IPS DF 6.9 (cell line): Measurements from ENCODE around the gene SHISA6.

Source experiments
- DNase-seq: peaks from one replicate; pipeline ENCODE4 v3.0.0-alpha.2; 2013; ENCODE audit warnings: low read depth, low spot score
- H3K27ac ChIP-seq: one replicate; pipeline ENCODE4 v1.5.1; 2013; ENCODE audit warnings: low read length, control low read depth
- H3K27me3 ChIP-seq: 2 replicates; pipeline ENCODE4 v1.6.1; 2013; ENCODE audit warnings: mild to moderate bottlenecking, low read length; ENCODE audit not compliant: control insufficient read depth, insufficient read depth
- H3K36me3 ChIP-seq: 2 replicates; pipeline ENCODE4 v1.6.1; 2013; ENCODE audit warnings: low read length; ENCODE audit not compliant: control insufficient read depth, insufficient read depth
- H3K4me1 ChIP-seq: 2 replicates; pipeline ENCODE4 v1.6.1; 2013; ENCODE audit warnings: low read length; ENCODE audit not compliant: control insufficient read depth, insufficient read depth
- H3K4me3 ChIP-seq: 2 replicates; pipeline ENCODE4 v1.5.1; 2013; ENCODE audit warnings: mild to moderate bottlenecking, low read length
- H3K9me3 ChIP-seq: 2 replicates; pipeline ENCODE4 v1.6.1; 2013; ENCODE audit warnings: low read length, inconsistent platforms; ENCODE audit not compliant: control insufficient read depth, insufficient read depth
- WGBS: extraction: QIAGEN DNeasy Blood & Tissue Kit; methylation state at CpG from one replicate; pipeline ENCODE4 v1.1.7; 2013; ENCODE audit warnings: mixed read lengths, missing lambda C conversion rate; ENCODE audit not compliant: insufficient read length, insufficient coverage; 5-methylcytosine and 5-hydroxymethylcytosine counted together

Gene SHISA6

DNA sequence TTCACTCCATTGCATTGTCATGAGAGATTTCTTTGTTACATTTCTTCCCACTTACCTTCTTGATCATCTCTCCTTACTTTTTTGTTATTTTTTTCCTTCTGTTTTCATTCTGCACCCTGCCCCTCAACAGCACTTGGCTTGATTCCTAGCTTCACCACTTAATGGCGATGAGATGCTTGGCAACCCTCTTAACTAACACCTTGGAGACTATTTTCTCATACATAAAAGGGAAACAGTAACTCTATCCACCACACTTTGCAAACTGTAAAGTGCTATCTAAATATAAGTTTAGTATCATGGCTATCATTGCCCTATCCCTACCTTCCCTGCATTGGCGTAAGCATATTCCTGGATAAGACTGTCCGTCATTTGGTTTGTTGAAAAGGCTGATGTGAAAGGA lies 177.3 kb downstream of the SHISA6 start:
- no peak for DNase-seq
- no peaks in the 10 kb centered on the region for H3K9me3 ChIP-seq
- H3K27me3 ChIP-seq: no peaks in the 10 kb centered on the region
- WGBS: no CpG with 5 or more reads among the region's 3 CpGs
- no peaks in the 10 kb centered on the region for H3K4me1 ChIP-seq
- no peak overlapping the region for H3K27ac ChIP-seq
- no peaks in the 10 kb centered on the region for H3K36me3 ChIP-seq
- H3K4me3 ChIP-seq: no peak overlapping the region

DNA sequence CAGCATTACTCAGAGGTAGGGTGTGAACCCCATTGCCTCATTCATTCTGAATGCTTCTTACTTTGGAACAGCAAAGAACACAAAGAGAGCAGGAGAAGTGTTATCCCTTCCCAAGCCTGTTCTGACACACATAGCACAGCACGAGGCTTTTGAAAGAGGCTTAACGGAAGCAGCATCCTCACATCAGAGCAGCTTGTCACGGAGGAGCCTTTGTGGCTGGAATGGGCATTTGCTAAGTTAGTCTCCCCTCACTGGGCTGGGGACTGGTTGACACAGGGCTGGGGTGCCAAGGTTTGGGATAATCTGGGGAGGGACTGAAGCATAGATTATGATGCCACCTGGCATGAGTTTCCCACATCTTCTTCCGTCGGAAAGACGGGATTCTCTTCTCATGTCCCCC lies 189.7 kb downstream of the SHISA6 start:
- no CpG with 5 or more reads among the region's 6 CpGs for WGBS
- Histone ChIP-seq H3K27me3 (no peaks in the 10 kb centered on the region), H3K9me3 (no peaks in the 10 kb centered on the region), H3K4me1 (no peaks in the 10 kb centered on the region), H3K36me3 (no peaks in the 10 kb centered on the region), H3K27ac (no peak overlapping the region), H3K4me3 (no peak overlapping the region)
- no peak for DNase-seq

DNA sequence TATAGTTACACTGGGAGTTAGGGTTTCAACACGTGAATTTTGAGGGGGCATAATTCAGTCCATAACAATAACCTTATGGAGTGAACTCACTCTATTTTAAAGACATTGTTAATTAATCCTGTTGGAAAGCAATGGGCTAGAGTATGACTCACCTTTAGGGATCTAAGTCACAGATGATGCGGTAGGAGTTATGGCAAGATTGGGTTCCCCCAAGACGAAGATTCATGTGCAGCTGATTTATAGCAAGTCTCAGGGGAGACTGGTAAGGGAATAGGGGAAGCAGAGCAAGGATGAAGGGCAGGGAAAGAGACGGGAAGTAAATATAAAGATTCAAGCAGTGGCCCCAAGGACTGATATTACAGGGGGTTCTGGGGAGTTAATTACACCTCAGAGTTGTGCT lies 197.7 kb downstream of the SHISA6 start:
- H3K4me1 ChIP-seq: no peaks in the 10 kb centered on the region
- no peak overlapping the region for H3K27ac ChIP-seq
- H3K27me3 ChIP-seq: no peaks in the 10 kb centered on the region
- no peak for DNase-seq
- no CpG with 5 or more reads among the region's 4 CpGs for WGBS
- H3K36me3 ChIP-seq: no peaks in the 10 kb centered on the region
- H3K9me3 ChIP-seq: no peaks in the 10 kb centered on the region
- no peak overlapping the region for H3K4me3 ChIP-seq

DNA sequence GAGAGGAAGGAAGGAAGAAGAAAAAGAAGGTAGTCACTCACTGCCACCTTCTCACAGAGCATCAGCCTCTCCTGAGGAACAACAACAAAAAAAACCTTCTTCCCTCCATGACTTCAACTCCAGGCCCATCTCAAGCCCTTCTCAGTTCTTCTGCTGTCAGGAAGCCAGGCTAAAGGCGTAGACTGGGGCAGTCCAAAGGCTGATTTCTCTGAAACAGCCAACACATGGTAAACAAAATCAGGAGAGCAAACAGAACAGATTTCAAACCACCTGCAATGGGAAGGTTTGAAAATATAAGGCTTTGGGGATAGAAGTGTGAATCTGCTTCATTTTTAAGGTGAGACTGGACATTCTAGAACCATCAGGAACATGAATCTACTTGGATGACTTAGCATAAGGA lies 200.0 kb downstream of the SHISA6 start:
- Histone ChIP-seq H3K27ac (no peak overlapping the region), H3K4me3 (no peak overlapping the region), H3K27me3 (no peaks in the 10 kb centered on the region), H3K36me3 (no peaks in the 10 kb centered on the region), H3K9me3 (no peaks in the 10 kb centered on the region), H3K4me1 (no peaks in the 10 kb centered on the region)
- DNase-seq: no peak
- no CpG with 5 or more reads among the region's 1 CpG for WGBS

DNA sequence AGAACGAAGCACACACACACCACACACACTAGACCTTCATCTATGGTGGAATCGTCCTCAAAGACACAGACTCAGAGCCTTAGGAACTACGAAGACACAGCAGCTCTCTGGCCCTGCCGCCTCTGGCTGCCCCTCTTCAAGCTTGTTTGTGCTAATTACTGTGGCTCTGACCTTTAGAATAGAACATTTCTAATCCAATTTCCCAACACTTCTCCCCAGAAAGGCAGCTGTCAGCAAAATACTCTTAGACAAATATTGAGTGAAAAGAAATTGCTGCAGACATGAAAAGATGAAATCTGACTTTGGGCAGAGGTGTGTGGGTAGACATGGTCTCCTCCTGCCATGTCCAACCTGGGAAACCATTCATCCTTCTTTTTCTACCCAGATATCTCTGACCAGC lies 205.3 kb downstream of the SHISA6 start:
- no CpG with 5 or more reads among the region's 4 CpGs for WGBS
- Histone ChIP-seq H3K9me3 (no peaks in the 10 kb centered on the region), H3K27ac (no peak overlapping the region)

DNA sequence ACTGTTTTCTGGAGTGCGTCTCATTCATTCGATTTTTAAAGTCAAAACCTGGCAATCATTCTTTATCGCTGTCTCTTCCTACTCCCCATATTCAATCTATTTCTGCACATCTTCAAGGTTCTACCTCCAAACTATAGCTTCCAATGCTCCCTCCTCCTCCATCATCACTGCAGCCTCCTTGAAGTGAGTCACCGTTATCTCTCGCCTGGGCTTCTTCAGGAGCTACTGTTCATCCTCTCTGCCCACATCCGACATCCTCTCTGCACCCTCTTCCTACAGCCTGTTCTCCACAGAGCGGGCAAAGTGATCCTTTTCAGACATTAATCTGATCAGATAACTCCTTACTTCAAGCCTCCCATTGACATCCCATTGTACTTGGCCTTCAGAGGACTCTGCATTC lies 213.1 kb downstream of the SHISA6 start:
- no peaks in the 10 kb centered on the region for H3K27me3 ChIP-seq
- H3K9me3 ChIP-seq: no peaks in the 10 kb centered on the region
- no peaks in the 10 kb centered on the region for H3K4me1 ChIP-seq
- no CpG with 5 or more reads among the region's 7 CpGs for WGBS
- no peak overlapping the region for H3K4me3 ChIP-seq
- H3K27ac ChIP-seq: no peak overlapping the region
- DNase-seq: no peak
- H3K36me3 ChIP-seq: no peaks in the 10 kb centered on the region

More for the DNA sequence above, 205.3 kb downstream of the SHISA6 start:
- Histone ChIP-seq H3K4me3 (no peak overlapping the region), H3K36me3 (no peaks in the 10 kb centered on the region), H3K4me1 (no peaks in the 10 kb centered on the region), H3K27me3 (no peaks in the 10 kb centered on the region)
- DNase-seq: no peak

DNA sequence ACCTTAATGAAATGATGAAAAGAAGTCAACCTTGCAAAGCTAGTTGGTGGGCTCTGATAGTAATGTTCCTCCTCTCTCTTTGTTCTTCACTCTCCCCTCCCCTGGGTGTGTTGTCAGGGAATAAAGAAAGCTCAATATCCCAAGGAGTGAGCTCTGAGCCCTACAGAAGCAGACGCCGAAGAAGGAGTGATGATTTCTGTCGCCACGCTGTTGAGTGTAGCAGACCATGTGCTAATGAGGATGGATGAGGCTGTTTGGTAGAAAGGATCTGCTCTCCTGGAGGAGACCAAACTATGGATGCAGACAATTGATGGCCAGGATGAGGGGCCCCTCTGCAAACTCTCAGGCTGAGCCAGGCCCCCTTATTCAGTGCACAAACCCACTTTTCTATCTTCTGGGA lies 217.3 kb downstream of the SHISA6 start:
- H3K36me3 ChIP-seq: no peaks in the 10 kb centered on the region
- WGBS: no CpG with 5 or more reads among the region's 4 CpGs
- H3K27ac ChIP-seq: no peak overlapping the region
- H3K4me1 ChIP-seq: no peaks in the 10 kb centered on the region
- no peaks in the 10 kb centered on the region for H3K27me3 ChIP-seq
- H3K9me3 ChIP-seq: no peaks in the 10 kb centered on the region
- no peak overlapping the region for H3K4me3 ChIP-seq
- DNase-seq: no peak

DNA sequence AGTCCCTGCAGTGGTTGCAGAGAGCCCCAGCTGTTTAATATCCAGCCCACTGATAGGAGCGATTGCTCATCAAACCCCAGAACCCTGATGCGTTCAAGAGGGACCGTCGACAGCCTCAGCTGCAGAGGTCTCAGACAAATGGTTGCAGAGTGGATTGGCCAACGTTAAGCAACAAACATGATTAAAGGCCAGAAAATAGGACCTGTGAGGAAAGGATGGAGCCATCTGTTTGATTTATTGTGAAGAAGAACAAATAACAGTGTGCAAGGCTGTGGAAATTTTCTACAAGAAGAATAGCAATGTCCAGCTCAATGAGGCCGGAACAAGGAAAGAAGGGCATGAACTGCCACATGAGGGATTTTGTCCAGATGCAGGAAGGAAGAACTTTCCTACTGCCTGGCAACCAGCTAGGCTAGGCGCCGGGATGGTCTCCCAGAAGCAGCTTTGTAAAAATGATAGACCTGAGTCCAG lies 218.9 kb downstream of the SHISA6 start:
- Histone ChIP-seq H3K4me3 (no peak overlapping the region), H3K9me3 (no peaks in the 10 kb centered on the region), H3K27ac (no peak overlapping the region), H3K4me1 (no peaks in the 10 kb centered on the region), H3K27me3 (no peaks in the 10 kb centered on the region), H3K36me3 (no peaks in the 10 kb centered on the region)
- no peak for DNase-seq
- no CpG with 5 or more reads among the region's 8 CpGs for WGBS

DNA sequence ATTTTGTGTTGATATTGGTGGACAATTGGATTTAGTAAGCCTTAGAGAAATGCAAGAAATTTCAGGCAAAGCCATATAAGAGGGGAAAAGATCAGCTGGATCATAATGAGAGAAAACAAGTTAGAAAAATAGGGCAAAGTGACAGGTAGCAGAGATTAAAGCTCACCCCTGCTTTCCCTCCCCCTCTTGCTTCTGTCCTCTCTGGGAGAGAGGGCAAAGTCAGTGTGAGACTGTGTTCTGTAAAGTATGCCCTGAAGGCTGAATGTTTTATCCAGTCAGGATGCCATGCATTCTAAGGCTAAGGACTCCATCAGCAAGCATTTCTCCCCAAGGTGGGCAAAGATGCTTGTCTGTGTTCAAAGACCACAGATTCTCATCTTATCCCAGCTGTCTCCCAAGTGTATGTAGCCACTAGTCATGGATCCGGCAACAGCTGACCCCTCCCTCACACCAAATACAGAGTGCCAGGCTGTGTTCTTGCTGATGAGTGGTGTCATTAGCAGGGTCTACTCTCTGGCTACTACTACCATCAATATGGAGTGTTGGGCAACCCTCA lies 221.1 kb downstream of the SHISA6 start:
- Histone ChIP-seq H3K9me3 (no peaks in the 10 kb centered on the region), H3K4me1 (no peaks in the 10 kb centered on the region), H3K36me3 (no peaks in the 10 kb centered on the region), H3K4me3 (no peak overlapping the region), H3K27ac (no peak overlapping the region), H3K27me3 (no peaks in the 10 kb centered on the region)
- WGBS: no CpG with 5 or more reads among the region's 1 CpG
- DNase-seq: no peak

DNA sequence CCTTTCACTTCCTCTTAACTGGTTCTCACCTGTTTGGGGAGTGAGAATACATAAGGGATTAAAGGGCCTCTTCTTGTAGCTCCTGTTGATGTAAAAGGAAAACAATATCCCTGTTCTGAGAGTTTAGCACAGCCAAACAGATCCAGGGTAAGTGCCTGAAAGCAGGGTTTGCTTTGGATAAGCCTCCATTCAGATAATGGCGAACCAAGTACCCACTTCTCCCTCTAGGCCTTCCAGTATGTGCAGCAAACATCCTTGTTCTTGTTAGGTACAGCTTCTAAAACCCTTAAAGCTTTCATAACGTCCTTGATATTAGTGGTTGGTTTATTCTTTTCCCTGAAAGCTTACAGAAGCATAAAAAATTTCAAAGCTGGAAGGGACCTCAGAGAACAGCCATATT lies 226.6 kb downstream of the SHISA6 start:
- Histone ChIP-seq H3K27me3 (no peaks in the 10 kb centered on the region), H3K36me3 (no peaks in the 10 kb centered on the region), H3K9me3 (no peaks in the 10 kb centered on the region), H3K4me3 (no peak overlapping the region), H3K27ac (no peak overlapping the region), H3K4me1 (no peaks in the 10 kb centered on the region)
- no CpG with 5 or more reads among the region's 2 CpGs for WGBS
- DNase-seq: no peak

DNA sequence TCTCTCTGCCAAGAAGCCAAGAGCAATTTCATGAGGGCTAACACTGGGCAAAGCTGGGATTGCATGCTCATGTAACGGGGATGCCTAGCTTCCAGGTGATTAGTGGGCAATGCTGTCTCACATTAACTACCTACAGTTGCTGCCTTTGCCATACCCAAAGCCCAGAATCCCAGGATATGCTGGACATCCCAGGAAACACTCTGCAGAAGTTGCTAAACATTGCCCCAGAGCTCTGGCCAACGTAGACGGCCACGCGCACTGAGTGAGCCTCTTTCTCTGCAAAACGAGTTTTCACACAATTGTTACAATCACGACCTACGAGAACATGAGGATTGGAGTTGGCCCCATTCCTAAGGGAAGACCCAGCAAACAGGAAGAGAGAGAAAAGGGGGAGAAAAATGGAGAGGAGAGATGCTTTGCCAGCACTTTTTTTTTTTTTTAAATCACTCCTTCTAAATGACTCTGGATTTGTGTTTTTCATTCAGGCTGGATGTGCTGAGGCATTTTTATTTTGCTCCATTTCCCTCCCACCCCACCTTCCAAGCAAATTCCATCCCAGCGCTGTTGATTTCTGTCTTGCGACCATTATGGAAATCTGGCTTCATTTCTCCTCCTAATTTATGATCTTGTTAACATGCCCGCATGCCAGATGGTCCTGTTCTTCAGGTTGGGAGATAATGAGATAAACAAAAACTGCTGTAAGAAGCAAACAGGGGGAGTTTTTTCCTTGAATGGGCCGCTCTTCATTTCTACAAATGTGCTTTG lies 244.5 kb downstream of the SHISA6 start:
- Histone ChIP-seq H3K27ac (no peak overlapping the region), H3K27me3 (no peaks in the 10 kb centered on the region), H3K4me1 (0 out of 2 replicates have a peak, but pooled peaks cover 2% of the 10 kb centered on the region), H3K4me3 (no peak overlapping the region), H3K36me3 (no peaks in the 10 kb centered on the region), H3K9me3 (no peaks in the 10 kb centered on the region)
- no peak for DNase-seq
- no CpG with 5 or more reads among the region's 12 CpGs for WGBS
